Measurements from ENCODE around the gene ASB2.

Gene ASB2

GRCh38 chr14:93902619-93903307, 73.6 kb downstream of the ASB2 start:
- no peak for DNase-seq (ENCODE audit: low read depth)

- no peak for DNase-seq (ENCODE audit: low read depth)
Measured at GRCh38 chr14:93901813-93902212, 74.6 kb downstream of the ASB2 start.

- no peak for DNase-seq (ENCODE audit: low read depth)
Measured at GRCh38 chr14:93898731-93899130, 77.6 kb downstream of the ASB2 start.

GRCh38 chr14:93898081-93898611, 78.2 kb downstream of the ASB2 start:
- no peak for DNase-seq (ENCODE audit: low read depth)

- DNase-seq (ENCODE audit: low read depth): no peak
Measured at GRCh38 chr14:93897476-93897845, 78.9 kb downstream of the ASB2 start.

- no peak for DNase-seq (ENCODE audit: low read depth)
Measured at GRCh38 chr14:93895023-93895604, 81.3 kb downstream of the ASB2 start.

- DNase-seq (ENCODE audit: low read depth): no peak
Measured at GRCh38 chr14:93893661-93894261, 82.6 kb downstream of the ASB2 start.

- DNase-seq (ENCODE audit: low read depth): peak; percentile 70
Measured at GRCh38 chr14:93892923-93893558, 83.3 kb downstream of the ASB2 start.

- no peak for DNase-seq (ENCODE audit: low read depth)
Measured at GRCh38 chr14:93892505-93892839, 83.9 kb downstream of the ASB2 start.

GRCh38 chr14:93891756-93892504, 84.4 kb downstream of the ASB2 start:
- DNase-seq (ENCODE audit: low read depth): no peak

GRCh38 chr14:93889739-93890483, 86.5 kb downstream of the ASB2 start:
- no peak for DNase-seq (ENCODE audit: low read depth)

GRCh38 chr14:93888995-93889394, 87.4 kb downstream of the ASB2 start:
- no peak for DNase-seq (ENCODE audit: low read depth)

- no peak for DNase-seq (ENCODE audit: low read depth)
Measured at GRCh38 chr14:93884950-93885349, 91.4 kb downstream of the ASB2 start.

All from ELR (cell line).